GM19023 (cell line): ENCODE results near the gene PPP1R3F.
"Not testable (repeated sequence)": the region's sequence is repeated elsewhere in the genome, so short reads cannot be mapped to it uniquely, and the experiment has no call there.

Source experiments
- ATAC-seq: cut with Tn5 transposase; IDR thresholded peaks from one replicate; pipeline ENCODE4 v1.9.1; 2021; ENCODE audit warnings: mild to moderate bottlenecking, moderate library complexity; ENCODE audit not compliant: unreplicated experiment

Gene PPP1R3F

DNA sequence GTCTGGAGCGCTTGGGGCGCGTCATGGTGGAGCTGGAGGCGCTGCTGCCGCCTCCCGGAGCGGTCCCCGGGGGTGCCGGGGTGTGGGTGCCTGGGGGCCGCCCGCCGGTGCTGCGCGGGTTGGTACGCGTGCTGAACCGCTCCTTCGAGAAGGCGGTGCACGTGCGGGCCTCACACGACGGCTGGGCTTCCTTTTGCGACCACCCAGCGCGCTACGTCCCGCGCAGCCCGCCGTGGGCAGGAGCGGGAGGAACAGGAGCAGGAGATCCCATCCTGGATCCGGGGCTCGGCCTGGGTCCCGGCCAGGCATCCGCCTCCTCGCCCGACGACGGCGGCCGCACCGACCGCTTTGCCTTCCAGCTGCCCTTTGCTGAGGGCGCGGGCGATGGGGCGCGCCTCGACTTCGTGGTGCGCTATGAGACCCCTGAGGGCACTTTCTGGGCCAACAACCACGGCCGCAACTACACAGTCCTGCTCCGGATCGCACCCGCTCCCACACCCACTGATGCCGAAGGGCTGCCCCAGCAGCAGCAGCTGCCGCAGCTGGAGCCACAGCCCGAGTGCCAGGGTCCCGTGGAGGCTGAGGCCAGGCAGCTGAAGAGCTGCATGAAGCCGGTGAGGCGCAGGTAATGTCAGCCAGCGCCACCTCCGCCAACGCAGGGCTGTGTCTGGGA lies 792 bp downstream of the PPP1R3F start:
- no peak for ATAC-seq

- no peak for ATAC-seq
These were observed 1.7 kb downstream of the PPP1R3F start for GRCh38 chrX:49271341-49271740.

- ATAC-seq: no peak
These were observed 2.8 kb downstream of the PPP1R3F start for GRCh38 chrX:49272421-49272820.

DNA sequence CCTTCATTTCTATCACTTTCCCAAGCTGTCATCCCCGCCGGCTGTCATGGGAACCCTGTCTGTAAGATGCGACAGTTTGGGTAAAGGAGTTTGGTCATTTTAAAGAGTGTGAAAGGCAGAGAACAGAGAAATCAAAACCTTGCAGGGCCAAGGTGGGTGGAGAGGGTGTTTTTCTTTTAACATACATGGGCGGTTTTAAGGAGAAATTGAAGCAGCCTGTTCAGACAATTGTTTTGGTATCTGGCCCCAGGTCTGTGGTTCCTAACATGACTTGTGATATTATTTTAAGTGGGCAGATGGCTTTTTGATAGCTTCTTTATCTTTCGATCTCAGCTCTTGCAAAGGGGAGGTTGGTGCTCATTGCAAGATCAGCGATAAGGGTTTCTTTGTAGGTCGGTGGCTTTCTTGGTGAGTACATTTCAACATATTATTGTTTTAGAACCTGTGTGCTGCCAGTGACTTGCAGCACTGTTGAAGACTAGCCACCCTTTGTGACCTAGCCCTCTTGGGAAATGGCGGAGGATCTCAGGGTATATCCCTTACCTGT lies 3.7 kb downstream of the PPP1R3F start:
- no peak for ATAC-seq

- ATAC-seq: no peak
These were observed 6.6 kb downstream of the PPP1R3F start for GRCh38 chrX:49276207-49276606.

- no peak for ATAC-seq
These were observed 7.3 kb downstream of the PPP1R3F start for GRCh38 chrX:49276671-49277534.

DNA sequence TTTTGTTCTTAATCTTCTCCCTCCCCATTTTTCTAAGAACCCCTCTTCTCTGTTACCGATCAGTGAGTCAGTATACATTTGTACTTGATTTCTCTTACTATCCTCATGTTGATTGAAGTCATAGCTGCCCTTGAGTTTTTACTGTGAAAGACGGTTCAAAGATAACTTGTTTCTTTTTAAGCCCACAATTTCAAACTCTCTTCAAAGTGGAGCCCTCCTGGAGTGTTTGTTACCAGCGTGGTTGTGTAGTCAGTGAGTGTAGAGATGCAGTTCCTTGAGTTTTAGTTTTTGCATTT lies 7.9 kb downstream of the PPP1R3F start:
- no peak for ATAC-seq

- ATAC-seq: no peak
These were observed 8.5 kb downstream of the PPP1R3F start for GRCh38 chrX:49278081-49278480.

GRCh38 chrX:49282647-49283011 lies 13.0 kb downstream of the PPP1R3F start:
- ATAC-seq: no peak

DNA sequence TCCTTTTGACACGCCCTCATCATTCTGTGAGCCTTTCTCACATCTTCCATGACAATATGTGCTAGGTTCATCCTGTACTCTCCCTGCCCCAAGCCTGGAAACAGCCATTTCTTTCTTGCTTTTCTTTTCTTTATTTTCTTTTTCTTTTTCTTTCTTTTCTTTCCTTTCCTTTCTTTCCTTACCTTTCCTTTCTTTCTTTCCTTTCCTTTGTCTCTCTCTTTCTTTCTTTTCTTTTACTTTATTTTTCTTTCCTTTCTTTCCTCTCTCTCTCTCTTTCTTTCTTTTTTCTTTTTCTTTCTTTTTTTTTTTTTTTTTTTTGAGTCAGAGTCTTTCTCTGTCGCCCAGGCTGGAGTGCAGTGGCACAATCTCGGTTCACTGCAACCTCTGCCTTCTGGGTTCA lies 14.6 kb downstream of the PPP1R3F start:
- no peak for ATAC-seq

- no peak for ATAC-seq
These were observed 16.5 kb downstream of the PPP1R3F start for GRCh38 chrX:49286136-49286535.

GRCh38 chrX:49286581-49286980 lies 17.0 kb downstream of the PPP1R3F start:
- ATAC-seq: no peak

- no peak for ATAC-seq
These were observed 18.1 kb downstream of the PPP1R3F start for GRCh38 chrX:49287665-49288064.

- no peak for ATAC-seq
These were observed 20.6 kb downstream of the PPP1R3F start for GRCh38 chrX:49290215-49290614.

DNA sequence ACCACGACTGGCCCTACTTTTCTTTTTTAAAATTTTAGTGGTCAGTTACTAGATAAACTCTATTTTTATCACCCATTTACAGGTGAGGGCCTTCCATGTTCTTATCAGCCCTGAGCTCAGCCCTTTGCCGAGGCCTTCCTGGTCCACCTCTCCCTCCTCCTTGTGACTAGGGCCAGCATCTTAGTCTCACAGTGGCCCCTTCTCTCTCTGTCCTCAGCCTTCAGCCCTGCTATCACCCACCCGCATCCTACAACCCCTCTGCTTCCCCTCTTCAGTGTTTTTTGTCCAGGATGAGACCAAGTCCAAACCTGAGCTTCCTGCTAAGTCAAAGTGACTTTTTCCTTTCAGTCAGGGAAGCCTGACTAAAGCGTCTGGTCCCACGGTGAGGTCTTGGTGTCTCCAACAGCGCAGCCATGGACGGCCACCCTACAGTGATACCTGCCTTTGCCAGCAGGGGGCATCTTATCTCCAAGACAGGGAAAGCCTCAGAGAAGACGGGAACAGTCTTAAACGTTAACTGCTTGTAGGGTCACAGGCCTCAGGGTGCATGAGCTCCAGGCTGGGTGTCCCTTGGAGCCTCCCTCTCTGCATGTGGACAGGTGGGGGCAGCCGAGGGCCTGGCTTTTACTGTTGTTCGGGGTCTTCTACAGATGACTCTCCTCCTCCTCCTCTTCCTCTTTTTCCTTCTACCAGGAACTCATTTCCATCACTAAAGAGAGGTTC lies 22.2 kb downstream of the PPP1R3F start:
- peak; percentile 64 for ATAC-seq

DNA sequence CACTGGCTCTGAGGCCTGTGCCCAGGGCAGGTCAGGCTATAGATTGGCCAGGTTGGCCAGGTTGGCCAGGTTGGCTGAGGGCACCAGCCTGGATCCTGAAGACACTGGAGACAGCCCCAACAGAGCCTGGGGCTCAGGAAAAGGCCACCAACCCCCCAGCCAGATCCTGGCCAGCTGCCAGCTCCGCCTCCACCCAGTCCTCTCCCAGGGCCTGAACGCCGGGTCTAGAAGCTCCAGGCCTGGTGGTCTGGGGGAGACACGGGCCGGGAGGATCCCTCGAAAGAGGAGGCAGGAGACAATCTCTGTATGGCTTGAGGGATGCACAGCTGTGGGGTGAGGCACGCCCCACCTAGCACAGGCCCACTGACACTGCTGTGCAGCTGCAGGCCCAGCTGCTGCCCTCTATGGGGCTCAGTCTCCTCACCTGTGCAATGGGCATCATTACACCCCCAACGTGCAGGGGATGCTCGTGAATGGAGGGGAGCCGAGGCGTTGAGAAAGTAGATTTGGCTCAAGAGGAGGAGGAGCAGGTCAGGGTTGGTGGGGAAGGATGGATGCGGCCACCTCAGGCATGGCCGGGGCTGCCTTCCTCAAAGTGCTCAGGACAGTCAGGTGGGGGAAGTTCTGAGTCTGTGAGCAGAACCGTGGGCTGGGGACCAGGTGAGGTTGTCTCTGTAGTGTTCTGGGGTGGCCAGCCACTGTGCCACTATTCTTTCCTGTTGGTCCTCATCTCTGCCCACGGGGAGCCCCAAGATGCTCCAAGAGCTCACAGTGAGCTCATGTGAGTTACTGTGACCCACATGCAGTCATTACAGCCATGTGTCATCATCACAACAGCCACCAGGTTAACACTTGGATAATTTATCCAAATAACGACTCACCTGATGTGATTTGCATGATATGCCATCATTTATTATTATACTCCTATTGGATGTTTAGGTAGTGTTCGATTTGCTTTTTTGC lies 23.1 kb downstream of the PPP1R3F start:
- no peak for ATAC-seq

GRCh38 chrX:49299293-49299692 lies 29.7 kb downstream of the PPP1R3F start:
- not testable (repeated sequence) for ATAC-seq

DNA sequence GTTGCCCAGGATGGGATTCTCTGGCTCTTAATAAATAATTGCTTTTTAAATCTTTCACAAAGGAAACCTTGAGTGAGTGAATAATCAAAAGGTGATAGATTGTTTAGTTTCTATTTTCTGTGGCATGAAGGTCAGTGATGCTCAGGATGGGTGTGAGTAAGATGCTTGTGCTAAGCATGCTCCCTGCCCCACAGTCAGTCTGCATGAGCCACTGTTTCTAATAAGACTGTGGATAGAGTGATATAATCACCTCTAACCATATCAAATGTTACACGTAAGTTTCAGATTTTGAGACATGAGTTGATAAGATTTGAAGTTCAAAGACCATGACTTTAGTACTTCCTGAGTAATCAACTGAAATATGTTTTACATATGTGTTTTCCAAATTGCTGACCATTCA lies 31.1 kb downstream of the PPP1R3F start:
- ATAC-seq: no peak

GRCh38 chrX:49303346-49303745 lies 33.8 kb downstream of the PPP1R3F start, which contains the start of gene GAGE10:
TSS of gene GAGE10 (plus strand) at chrX:49303646. CDS start at chrX:49304860, 1,214 bp downstream.
- no peak for ATAC-seq

GRCh38 chrX:49307775-49308174 lies 38.2 kb downstream of the PPP1R3F start:
- ATAC-seq: not testable (repeated sequence)
